Ishikawa (cell line): ENCODE measurements around the gene SLC16A7.
A peak's percentile ranks its signal among the peaks of the same experiment; 100 is the strongest.

Experiments used
- CEBPB ChIP-seq: IDR thresholded peaks from 2 replicates; pipeline ENCODE4 v1.6.1; 2012
- CREB1 ChIP-seq: IDR thresholded peaks from 2 replicates; pipeline ENCODE4 v1.6.1; 2012; ENCODE audit warnings: low read depth
- EGR1 ChIP-seq: IDR thresholded peaks from 2 replicates; pipeline ENCODE4 v1.6.1; 2012
- EP300 ChIP-seq: IDR thresholded peaks from 2 replicates; pipeline ENCODE4 v1.6.1; 2012; ENCODE audit warnings: borderline replicate concordance
- FOXM1 ChIP-seq: IDR thresholded peaks from 2 replicates; pipeline ENCODE4 v1.6.1; 2012; ENCODE audit warnings: low read depth, borderline replicate concordance
- NFIC ChIP-seq: IDR thresholded peaks from 2 replicates; pipeline ENCODE4 v1.6.1; 2012
- RAD21 ChIP-seq: IDR thresholded peaks from 2 replicates; pipeline ENCODE4 v1.6.1; 2012; ENCODE audit warnings: low read depth
- REST ChIP-seq: IDR thresholded peaks from 2 replicates; pipeline ENCODE4 v1.6.1; 2012; ENCODE audit warnings: low read depth, mild to moderate bottlenecking
- TAF1 ChIP-seq: IDR thresholded peaks from 2 replicates; pipeline ENCODE4 v1.6.1; 2012; ENCODE audit warnings: low read depth, mild to moderate bottlenecking
- TCF12 ChIP-seq: IDR thresholded peaks from 2 replicates; pipeline ENCODE4 v1.6.1; 2012; ENCODE audit warnings: low read depth
- TEAD4 ChIP-seq: IDR thresholded peaks from 2 replicates; pipeline ENCODE4 v1.6.1; 2012
- YY1 ChIP-seq: IDR thresholded peaks from 2 replicates; pipeline ENCODE4 v1.6.1; 2012; ENCODE audit warnings: low read depth
- ZBTB7A ChIP-seq: IDR thresholded peaks from 2 replicates; pipeline ENCODE4 v1.6.1; 2012; ENCODE audit warnings: low read depth
- TF ChIP-seq, protein P1 (sequence below): IDR thresholded peaks from 2 replicates; pipeline ENCODE4 v1.6.1; 2012
- TF ChIP-seq, protein P2 (sequence below): IDR thresholded peaks from 2 replicates; pipeline ENCODE4 v1.6.1; 2012

Gene SLC16A7

DNA sequence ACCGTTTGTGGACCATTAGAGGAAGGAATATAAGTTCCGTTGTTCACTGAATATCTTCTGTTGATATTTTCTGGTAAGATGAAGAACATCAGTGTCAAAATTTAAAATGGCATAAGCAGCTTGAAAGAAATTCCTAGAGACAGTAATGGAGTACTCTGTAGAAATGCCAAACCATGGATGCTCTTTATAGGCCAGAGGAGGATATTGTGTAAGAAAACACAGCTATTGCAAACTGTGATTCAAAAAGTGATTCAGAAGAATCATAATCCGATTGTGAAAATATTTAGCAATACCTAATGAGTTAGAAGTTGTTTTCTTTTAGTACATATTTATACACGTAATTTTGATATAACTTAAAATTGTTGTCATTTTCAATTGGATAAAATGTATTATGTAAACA, 102.8 kb downstream of the SLC16A7 start:
- TF ChIP-seq TEAD4 (no peak), CEBPB (no peak), TCF12 (no peak), NFIC (no peak), ZBTB7A (no peak), CREB1 (no peak), REST (no peak), EGR1 (no peak), RAD21 (no peak), TAF1 (no peak), EP300 (no peak), YY1 (no peak), FOXM1 (no peak)
- TF ChIP-seq, protein P1, sequence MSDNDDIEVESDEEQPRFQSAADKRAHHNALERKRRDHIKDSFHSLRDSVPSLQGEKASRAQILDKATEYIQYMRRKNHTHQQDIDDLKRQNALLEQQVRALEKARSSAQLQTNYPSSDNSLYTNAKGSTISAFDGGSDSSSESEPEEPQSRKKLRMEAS = no peak
- TF ChIP-seq, protein P2, sequence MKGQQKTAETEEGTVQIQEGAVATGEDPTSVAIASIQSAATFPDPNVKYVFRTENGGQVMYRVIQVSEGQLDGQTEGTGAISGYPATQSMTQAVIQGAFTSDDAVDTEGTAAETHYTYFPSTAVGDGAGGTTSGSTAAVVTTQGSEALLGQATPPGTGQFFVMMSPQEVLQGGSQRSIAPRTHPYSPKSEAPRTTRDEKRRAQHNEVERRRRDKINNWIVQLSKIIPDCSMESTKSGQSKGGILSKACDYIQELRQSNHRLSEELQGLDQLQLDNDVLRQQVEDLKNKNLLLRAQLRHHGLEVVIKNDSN = no peak

GRCh38 chr12:59699421-59700152, 103.8 kb downstream of the SLC16A7 start:
- TF ChIP-seq TAF1 = no peak
- TF ChIP-seq, protein P2 = no peak
- no peak for TF ChIP-seq NFIC
- no peak for TF ChIP-seq RAD21
- TF ChIP-seq, protein P1 = no peak
- TF ChIP-seq CEBPB = 0 out of 2 replicates have a peak, but pooled peaks have one; percentile 31

DNA sequence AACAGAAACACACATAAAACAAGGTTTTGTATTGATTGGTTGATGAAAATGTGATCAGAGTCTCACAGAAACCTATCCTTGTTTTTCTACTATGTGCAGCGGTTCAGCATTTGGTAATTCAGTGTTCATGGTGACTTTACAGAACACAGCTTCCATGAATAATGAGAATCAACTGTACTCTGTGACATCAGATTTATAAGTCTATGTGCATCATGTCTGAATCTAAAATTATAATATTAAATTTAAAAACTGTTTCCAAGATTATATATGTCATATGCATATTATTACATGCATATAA, 104.3 kb downstream of the SLC16A7 start:
- TF ChIP-seq, protein P1 = no peak
- TF ChIP-seq REST (no peak), RAD21 (no peak), ZBTB7A (no peak), TCF12 (no peak), EP300 (no peak), TAF1 (no peak), TEAD4 (no peak), YY1 (no peak), NFIC (no peak), CEBPB (no peak), FOXM1 (no peak), CREB1 (no peak), EGR1 (no peak)
- TF ChIP-seq, protein P2 = no peak

GRCh38 chr12:59708064-59708463, 112.2 kb downstream of the SLC16A7 start:
- TF ChIP-seq TEAD4 (no peak), ZBTB7A (no peak), YY1 (no peak), TAF1 (no peak), FOXM1 (no peak), EGR1 (no peak), RAD21 (no peak), TCF12 (no peak), EP300 (no peak), CREB1 (no peak)
- TF ChIP-seq, protein P2 = no peak

DNA sequence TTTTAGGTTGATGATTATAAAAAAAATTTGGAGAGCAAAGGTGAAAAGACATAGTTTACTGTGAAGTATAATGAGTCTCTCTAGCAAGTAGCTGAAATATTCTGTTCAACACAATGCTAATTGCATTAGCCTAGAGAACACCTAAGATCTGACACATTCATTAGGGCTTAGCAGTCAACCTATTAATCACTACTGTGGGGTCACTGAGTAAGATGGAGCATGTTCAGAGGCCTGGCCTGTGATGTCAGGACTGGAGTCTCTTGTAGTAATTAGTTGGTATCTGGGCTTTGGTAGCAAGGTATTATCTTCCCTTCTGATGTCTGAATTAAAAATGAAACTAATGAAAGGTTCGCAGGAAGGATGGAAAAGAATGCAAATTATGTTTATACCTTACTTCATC, 112.7 kb downstream of the SLC16A7 start:
- TF ChIP-seq NFIC = no peak
- no peak for TF ChIP-seq RAD21
- no peak for TF ChIP-seq FOXM1
- no peak for TF ChIP-seq EP300
- no peak for TF ChIP-seq TAF1
- TF ChIP-seq, protein P1 = no peak
- no peak for TF ChIP-seq REST
- TF ChIP-seq TEAD4 = no peak
- TF ChIP-seq, protein P2 = no peak
- TF ChIP-seq TCF12 = no peak
- no peak for TF ChIP-seq EGR1
- no peak for TF ChIP-seq ZBTB7A
- no peak for TF ChIP-seq CEBPB
- no peak for TF ChIP-seq CREB1
- TF ChIP-seq YY1 = no peak
